WTC11 (cell line): Measurements from ENCODE around the gene ANG. TPM values are rescaled to one million over a fixed set of nuclear protein-coding genes. Genes with fewer than 3 reads are reported as not detected.

Source experiments
- ATAC-seq: fragments of 200-7000 bp; cut with Tn5 transposase; 2 replicates; pipeline ENCODE4 v1.10.0; 2021; ENCODE audit warnings: mild to moderate bottlenecking, moderate library complexity
- CTCF ChIA-PET: fragments of 300-600 bp; sonication (Branson Sonifier 250); formaldehyde crosslinking; loops from one replicate; lab custom pipeline; 2021; ENCODE audit warnings: antibody characterized with exemption; lab: Charles Lee
- POLR2A ChIA-PET: fragments of 350-600 bp; sonication (Branson Sonifier 250); formaldehyde crosslinking; loops from one replicate; lab custom pipeline; 2021; ENCODE audit warnings: antibody characterized with exemption; lab: Charles Lee
- DNase-seq: peaks from one replicate; pipeline ENCODE4 v3.0.0; 2021; ENCODE audit warnings: low spot score
- H3K27ac Mint-ChIP-seq: 2 replicates; pipeline ENCODE4 v1.8.0; 2021; ENCODE audit warnings: mixed read lengths
- H3K27me3 Mint-ChIP-seq: 2 replicates; pipeline ENCODE4 v1.8.0; 2021; ENCODE audit warnings: low read depth, mild to moderate bottlenecking, moderate library complexity, mixed read lengths
- H3K36me3 Mint-ChIP-seq: 2 replicates; pipeline ENCODE4 v1.8.0; 2021; ENCODE audit warnings: mixed read lengths
- H3K4me1 Mint-ChIP-seq: 2 replicates; pipeline ENCODE4 v1.8.0; 2022; ENCODE audit warnings: mixed read lengths
- H3K4me3 Mint-ChIP-seq: 2 replicates; pipeline ENCODE4 v1.8.0; 2021; ENCODE audit warnings: mild to moderate bottlenecking, moderate library complexity, mixed read lengths
- H3K9me3 Mint-ChIP-seq: 2 replicates; pipeline ENCODE4 v1.8.0; 2021; ENCODE audit warnings: mixed read lengths
- CREM ChIP-seq: sonication (generic); formaldehyde crosslinking; IDR thresholded peaks from 2 replicates; pipeline ENCODE4 v1.8.1; 2022; ENCODE audit warnings: mild to moderate bottlenecking, missing genetic modification reagents, moderate library complexity
- ELF4 ChIP-seq: sonication (generic); formaldehyde crosslinking; IDR thresholded peaks from 2 replicates; pipeline ENCODE4 v1.8.1; 2022; ENCODE audit warnings: low read depth, mild to moderate bottlenecking, moderate library complexity, missing genetic modification reagents
- FOXJ3 ChIP-seq: sonication (generic); formaldehyde crosslinking; IDR thresholded peaks from 2 replicates; pipeline ENCODE4 v1.9.0; 2021; ENCODE audit warnings: missing genetic modification reagents, mild to moderate bottlenecking, borderline replicate concordance
- FOXK1 ChIP-seq: sonication (generic); formaldehyde crosslinking; IDR thresholded peaks from 2 replicates; pipeline ENCODE4 v1.8.0; 2022; ENCODE audit warnings: mild to moderate bottlenecking, moderate library complexity, missing genetic modification reagents
- GABPB1 ChIP-seq: sonication (generic); formaldehyde crosslinking; IDR thresholded peaks from 2 replicates; pipeline ENCODE4 v1.8.1; 2023; ENCODE audit warnings: mild to moderate bottlenecking, missing genetic modification reagents
- GRHL2 ChIP-seq: fragments of 250-450 bp; sonication (Bioruptor Pico); IDR thresholded peaks from 2 replicates; pipeline ENCODE4 v1.8.0; 2022; ENCODE audit warnings: mild to moderate bottlenecking, moderate library complexity; ENCODE audit not compliant: insufficient replicate concordance, severe bottlenecking
- HMGA2 ChIP-seq: fragments of 250-450 bp; sonication (Bioruptor Pico); IDR thresholded peaks from 2 replicates; pipeline ENCODE4 v1.4.0; 2021; ENCODE audit warnings: mild to moderate bottlenecking, moderate library complexity
- MXD4 ChIP-seq: fragments of 250-450 bp; sonication (Bioruptor Pico); IDR thresholded peaks from 2 replicates; pipeline ENCODE4 v1.8.0; 2021; ENCODE audit warnings: mild to moderate bottlenecking, moderate library complexity, borderline replicate concordance
- NFYB ChIP-seq: sonication (generic); formaldehyde crosslinking; conservative IDR thresholded peaks from 2 replicates; pipeline ENCODE4 v1.8.0; 2022; ENCODE audit warnings: low read depth, missing genetic modification reagents
- SP1 ChIP-seq: sonication (generic); formaldehyde crosslinking; conservative IDR thresholded peaks from 2 replicates; pipeline ENCODE4 v1.8.1; 2022; ENCODE audit warnings: missing genetic modification reagents
- ZBTB21 ChIP-seq: sonication (generic); formaldehyde crosslinking; IDR thresholded peaks from 2 replicates; pipeline ENCODE4 v1.8.1; 2023; ENCODE audit warnings: mild to moderate bottlenecking, missing genetic modification reagents, borderline replicate concordance
- ZNF232 ChIP-seq: sonication (generic); formaldehyde crosslinking; IDR thresholded peaks from 2 replicates; pipeline ENCODE4 v1.8.0; 2022; ENCODE audit warnings: mild to moderate bottlenecking, missing genetic modification reagents
- ZNF396 ChIP-seq: fragments of 250-450 bp; sonication (Bioruptor Pico); IDR thresholded peaks from 2 replicates; pipeline ENCODE4 v1.8.0; 2021; ENCODE audit warnings: mild to moderate bottlenecking, moderate library complexity, borderline replicate concordance
- total RNA-seq: library from RNA; stranded (reverse); gene quantifications from 3 replicates; pipeline ENCODE4 v1.2.3, GENCODE V29; 2021
- TF ChIP-seq, protein P1 (sequence below): sonication (generic); formaldehyde crosslinking; conservative IDR thresholded peaks from 2 replicates; pipeline ENCODE4 v1.8.1; 2022; ENCODE audit warnings: mild to moderate bottlenecking, missing genetic modification reagents
- TF ChIP-seq, protein P2 (sequence below): sonication (generic); formaldehyde crosslinking; IDR thresholded peaks from 2 replicates; pipeline ENCODE4 v1.8.1; 2022; ENCODE audit warnings: missing genetic modification reagents, borderline replicate concordance
- TF ChIP-seq, protein P3 (sequence below): sonication (generic); formaldehyde crosslinking; IDR thresholded peaks from 2 replicates; pipeline ENCODE4 v1.8.1; 2023; ENCODE audit warnings: mild to moderate bottlenecking, moderate library complexity, missing genetic modification reagents
- TF ChIP-seq, protein P4 (sequence below): fragments of 250-450 bp; sonication (Bioruptor Pico); IDR thresholded peaks from 2 replicates; pipeline ENCODE4 v1.9.0; 2021; ENCODE audit warnings: moderate library complexity, mild to moderate bottlenecking, inconsistent platforms, borderline replicate concordance
- TF ChIP-seq, protein P5 (sequence below): fragments of 250-450 bp; sonication (Bioruptor Pico); IDR thresholded peaks from 2 replicates; pipeline ENCODE4 v2.1.2; 2022; ENCODE audit warnings: mild to moderate bottlenecking, moderate library complexity
- TF ChIP-seq, protein P6 (sequence below): sonication (generic); formaldehyde crosslinking; IDR thresholded peaks from 2 replicates; pipeline ENCODE4 v1.8.0; 2022; ENCODE audit warnings: missing genetic modification reagents
- TF ChIP-seq, protein P7 (sequence below): sonication (generic); formaldehyde crosslinking; IDR thresholded peaks from 2 replicates; pipeline ENCODE4 v1.8.1; 2023; ENCODE audit warnings: mild to moderate bottlenecking, missing genetic modification reagents, moderate library complexity
- TF ChIP-seq, protein P8 (sequence below): sonication (generic); formaldehyde crosslinking; conservative IDR thresholded peaks from 2 replicates; pipeline ENCODE4 v1.8.1; 2023; ENCODE audit warnings: mild to moderate bottlenecking, low read depth, missing genetic modification reagents, moderate library complexity

Gene ANG
- total RNA-seq, 1 experiment from 2014 or later, result 4.8 TPM

DNA sequence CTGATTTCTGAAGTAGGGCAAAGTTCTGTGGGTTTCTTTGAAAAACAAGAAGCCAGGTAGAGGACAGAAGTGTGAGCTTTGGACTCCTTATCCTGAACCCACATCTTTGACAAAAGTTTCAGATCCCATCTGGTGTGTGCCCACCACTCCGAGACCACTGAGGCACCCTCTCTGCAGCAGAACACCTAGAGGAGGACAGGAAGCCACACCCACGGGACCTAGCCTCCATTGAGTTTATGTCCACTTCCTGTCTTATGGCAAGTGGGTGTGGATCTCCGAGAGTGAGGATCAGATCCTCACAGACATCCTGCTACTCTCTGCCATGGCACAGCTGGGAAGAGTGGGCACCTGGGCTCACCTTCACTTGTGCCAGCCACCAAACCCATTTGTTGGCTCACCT, 30.3 kb upstream of the ANG start:
- H3K27ac Mint-ChIP-seq, result no peak overlapping the region
- H3K36me3 Mint-ChIP-seq, result no peaks in the 10 kb centered on the region
- TF ChIP-seq MXD4 (no peak), GRHL2 (no peak), CREM (CRISPR knock-in tag) (no peak), SP1 (CRISPR knock-in tag) (no peak), HMGA2 (no peak), ZNF232 (CRISPR knock-in tag) (no peak), ELF4 (no peak), ZBTB21 (CRISPR knock-in tag) (no peak), ZNF396 (no peak)
- TF ChIP-seq, protein P1, sequence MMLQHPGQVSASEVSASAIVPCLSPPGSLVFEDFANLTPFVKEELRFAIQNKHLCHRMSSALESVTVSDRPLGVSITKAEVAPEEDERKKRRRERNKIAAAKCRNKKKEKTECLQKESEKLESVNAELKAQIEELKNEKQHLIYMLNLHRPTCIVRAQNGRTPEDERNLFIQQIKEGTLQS (CRISPR knock-in tag), result no peak
- TF ChIP-seq, protein P2, sequence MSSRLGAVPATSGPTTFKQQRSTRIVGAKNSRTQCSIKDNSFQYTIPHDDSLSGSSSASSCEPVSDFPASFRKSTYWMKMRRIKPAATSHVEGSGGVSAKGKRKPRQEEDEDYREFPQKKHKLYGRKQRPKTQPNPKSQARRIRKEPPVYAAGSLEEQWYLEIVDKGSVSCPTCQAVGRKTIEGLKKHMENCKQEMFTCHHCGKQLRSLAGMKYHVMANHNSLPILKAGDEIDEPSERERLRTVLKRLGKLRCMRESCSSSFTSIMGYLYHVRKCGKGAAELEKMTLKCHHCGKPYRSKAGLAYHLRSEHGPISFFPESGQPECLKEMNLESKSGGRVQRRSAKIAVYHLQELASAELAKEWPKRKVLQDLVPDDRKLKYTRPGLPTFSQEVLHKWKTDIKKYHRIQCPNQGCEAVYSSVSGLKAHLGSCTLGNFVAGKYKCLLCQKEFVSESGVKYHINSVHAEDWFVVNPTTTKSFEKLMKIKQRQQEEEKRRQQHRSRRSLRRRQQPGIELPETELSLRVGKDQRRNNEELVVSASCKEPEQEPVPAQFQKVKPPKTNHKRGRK, result no peak
- TF ChIP-seq, protein P3, sequence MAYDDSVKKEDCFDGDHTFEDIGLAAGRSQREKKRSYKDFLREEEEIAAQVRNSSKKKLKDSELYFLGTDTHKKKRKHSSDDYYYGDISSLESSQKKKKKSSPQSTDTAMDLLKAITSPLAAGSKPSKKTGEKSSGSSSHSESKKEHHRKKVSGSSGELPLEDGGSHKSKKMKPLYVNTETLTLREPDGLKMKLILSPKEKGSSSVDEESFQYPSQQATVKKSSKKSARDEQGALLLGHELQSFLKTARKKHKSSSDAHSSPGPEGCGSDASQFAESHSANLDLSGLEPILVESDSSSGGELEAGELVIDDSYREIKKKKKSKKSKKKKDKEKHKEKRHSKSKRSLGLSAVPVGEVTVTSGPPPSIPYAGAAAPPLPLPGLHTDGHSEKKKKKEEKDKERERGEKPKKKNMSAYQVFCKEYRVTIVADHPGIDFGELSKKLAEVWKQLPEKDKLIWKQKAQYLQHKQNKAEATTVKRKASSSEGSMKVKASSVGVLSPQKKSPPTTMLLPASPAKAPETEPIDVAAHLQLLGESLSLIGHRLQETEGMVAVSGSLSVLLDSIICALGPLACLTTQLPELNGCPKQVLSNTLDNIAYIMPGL (CRISPR knock-in tag), result no peak
- TF ChIP-seq, protein P4, sequence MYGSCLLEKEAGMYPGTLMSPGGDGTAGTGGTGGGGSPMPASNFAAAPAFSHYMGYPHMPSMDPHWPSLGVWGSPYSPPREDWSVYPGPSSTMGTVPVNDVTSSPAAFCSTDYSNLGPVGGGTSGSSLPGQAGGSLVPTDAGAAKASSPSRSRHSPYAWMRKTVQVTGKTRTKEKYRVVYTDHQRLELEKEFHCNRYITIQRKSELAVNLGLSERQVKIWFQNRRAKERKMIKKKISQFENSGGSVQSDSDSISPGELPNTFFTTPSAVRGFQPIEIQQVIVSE (CRISPR knock-in tag), result no peak
- TF ChIP-seq, protein P5, sequence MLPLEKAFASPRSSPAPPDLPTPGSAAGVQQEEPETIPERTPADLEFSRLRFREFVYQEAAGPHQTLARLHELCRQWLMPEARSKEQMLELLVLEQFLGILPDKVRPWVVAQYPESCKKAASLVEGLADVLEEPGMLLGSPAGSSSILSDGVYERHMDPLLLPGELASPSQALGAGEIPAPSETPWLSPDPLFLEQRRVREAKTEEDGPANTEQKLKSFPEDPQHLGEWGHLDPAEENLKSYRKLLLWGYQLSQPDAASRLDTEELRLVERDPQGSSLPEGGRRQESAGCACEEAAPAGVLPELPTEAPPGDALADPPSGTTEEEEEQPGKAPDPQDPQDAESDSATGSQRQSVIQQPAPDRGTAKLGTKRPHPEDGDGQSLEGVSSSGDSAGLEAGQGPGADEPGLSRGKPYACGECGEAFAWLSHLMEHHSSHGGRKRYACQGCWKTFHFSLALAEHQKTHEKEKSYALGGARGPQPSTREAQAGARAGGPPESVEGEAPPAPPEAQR (CRISPR knock-in tag), result no peak
- no peak for ATAC-seq
- peaks cover 36% of the 10 kb centered on the region for H3K4me1 Mint-ChIP-seq
- no peak for DNase-seq
- no peaks in the 10 kb centered on the region for H3K9me3 Mint-ChIP-seq
- CTCF ChIA-PET, result interaction anchor here (0.8 to 5.9 kb wide), 25 partner anchors 9 to 413 kb away, joined by 3 to 106 read pairs (median 6); partner anchors contain the start of genes PARP2, PIP4P1 and RNASE4
- POLR2A ChIA-PET, result interaction anchor here (1.1 to 1.6 kb wide), 3 partner anchors 23 to 32 kb away, joined by 3 to 9 read pairs (median 4); no protein-coding TSS in a partner anchor
- peak overlapping the region; percentile 77 for H3K4me3 Mint-ChIP-seq
- H3K27me3 Mint-ChIP-seq, result peaks cover 64% of the 10 kb centered on the region

DNA sequence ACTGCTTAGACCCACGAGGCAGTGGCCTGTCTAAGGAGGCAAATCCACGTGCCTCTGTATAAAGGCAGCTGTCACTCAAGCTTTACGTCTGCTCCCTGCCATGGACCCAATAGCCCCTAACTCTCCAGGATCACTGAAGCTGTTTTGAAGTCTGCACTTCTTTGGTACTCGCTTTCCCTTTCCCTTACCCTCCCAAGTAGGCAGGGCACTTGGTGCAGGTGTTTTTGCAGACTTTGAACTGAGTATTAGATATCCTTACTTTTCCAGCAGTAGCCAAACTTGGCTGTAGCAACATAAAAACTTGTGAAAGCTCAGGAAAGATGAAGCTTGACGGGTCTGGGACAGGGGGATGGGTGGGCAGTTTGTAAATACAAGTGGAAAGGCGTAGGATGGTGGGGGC, 29.2 kb upstream of the ANG start:
- Mint-ChIP-seq H3K27me3 (peaks cover 70% of the 10 kb centered on the region), H3K9me3 (no peaks in the 10 kb centered on the region), H3K4me3 (peak overlapping the region; percentile 93), H3K27ac (no peak overlapping the region), H3K4me1 (peaks cover 33% of the 10 kb centered on the region), H3K36me3 (no peaks in the 10 kb centered on the region)
- ATAC-seq (no peak), DNase-seq (no peak)
- CTCF ChIA-PET, result interaction anchor here (0.8 to 5.9 kb wide), 9 partner anchors 12 to 380 kb away, joined by 3 to 106 read pairs (median 4); partner anchors contain the start of gene RNASE4
- POLR2A ChIA-PET, result no interaction called here
- TF ChIP-seq, protein P6, sequence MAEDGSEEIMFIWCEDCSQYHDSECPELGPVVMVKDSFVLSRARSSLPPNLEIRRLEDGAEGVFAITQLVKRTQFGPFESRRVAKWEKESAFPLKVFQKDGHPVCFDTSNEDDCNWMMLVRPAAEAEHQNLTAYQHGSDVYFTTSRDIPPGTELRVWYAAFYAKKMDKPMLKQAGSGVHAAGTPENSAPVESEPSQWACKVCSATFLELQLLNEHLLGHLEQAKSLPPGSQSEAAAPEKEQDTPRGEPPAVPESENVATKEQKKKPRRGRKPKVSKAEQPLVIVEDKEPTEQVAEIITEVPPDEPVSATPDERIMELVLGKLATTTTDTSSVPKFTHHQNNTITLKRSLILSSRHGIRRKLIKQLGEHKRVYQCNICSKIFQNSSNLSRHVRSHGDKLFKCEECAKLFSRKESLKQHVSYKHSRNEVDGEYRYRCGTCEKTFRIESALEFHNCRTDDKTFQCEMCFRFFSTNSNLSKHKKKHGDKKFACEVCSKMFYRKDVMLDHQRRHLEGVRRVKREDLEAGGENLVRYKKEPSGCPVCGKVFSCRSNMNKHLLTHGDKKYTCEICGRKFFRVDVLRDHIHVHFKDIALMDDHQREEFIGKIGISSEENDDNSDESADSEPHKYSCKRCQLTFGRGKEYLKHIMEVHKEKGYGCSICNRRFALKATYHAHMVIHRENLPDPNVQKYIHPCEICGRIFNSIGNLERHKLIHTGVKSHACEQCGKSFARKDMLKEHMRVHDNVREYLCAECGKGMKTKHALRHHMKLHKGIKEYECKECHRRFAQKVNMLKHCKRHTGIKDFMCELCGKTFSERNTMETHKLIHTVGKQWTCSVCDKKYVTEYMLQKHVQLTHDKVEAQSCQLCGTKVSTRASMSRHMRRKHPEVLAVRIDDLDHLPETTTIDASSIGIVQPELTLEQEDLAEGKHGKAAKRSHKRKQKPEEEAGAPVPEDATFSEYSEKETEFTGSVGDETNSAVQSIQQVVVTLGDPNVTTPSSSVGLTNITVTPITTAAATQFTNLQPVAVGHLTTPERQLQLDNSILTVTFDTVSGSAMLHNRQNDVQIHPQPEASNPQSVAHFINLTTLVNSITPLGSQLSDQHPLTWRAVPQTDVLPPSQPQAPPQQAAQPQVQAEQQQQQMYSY, result no peak
- TF ChIP-seq, protein P4 (CRISPR knock-in tag), result no peak
- TF ChIP-seq NFYB (CRISPR knock-in tag), result no peak
- TF ChIP-seq FOXK1, result no peak
- TF ChIP-seq FOXJ3, result no peak
- TF ChIP-seq, protein P7, sequence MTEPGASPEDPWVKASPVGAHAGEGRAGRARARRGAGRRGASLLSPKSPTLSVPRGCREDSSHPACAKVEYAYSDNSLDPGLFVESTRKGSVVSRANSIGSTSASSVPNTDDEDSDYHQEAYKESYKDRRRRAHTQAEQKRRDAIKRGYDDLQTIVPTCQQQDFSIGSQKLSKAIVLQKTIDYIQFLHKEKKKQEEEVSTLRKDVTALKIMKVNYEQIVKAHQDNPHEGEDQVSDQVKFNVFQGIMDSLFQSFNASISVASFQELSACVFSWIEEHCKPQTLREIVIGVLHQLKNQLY (CRISPR knock-in tag), result no peak
- no peak for TF ChIP-seq GABPB1 (CRISPR knock-in tag)
- TF ChIP-seq, protein P8, sequence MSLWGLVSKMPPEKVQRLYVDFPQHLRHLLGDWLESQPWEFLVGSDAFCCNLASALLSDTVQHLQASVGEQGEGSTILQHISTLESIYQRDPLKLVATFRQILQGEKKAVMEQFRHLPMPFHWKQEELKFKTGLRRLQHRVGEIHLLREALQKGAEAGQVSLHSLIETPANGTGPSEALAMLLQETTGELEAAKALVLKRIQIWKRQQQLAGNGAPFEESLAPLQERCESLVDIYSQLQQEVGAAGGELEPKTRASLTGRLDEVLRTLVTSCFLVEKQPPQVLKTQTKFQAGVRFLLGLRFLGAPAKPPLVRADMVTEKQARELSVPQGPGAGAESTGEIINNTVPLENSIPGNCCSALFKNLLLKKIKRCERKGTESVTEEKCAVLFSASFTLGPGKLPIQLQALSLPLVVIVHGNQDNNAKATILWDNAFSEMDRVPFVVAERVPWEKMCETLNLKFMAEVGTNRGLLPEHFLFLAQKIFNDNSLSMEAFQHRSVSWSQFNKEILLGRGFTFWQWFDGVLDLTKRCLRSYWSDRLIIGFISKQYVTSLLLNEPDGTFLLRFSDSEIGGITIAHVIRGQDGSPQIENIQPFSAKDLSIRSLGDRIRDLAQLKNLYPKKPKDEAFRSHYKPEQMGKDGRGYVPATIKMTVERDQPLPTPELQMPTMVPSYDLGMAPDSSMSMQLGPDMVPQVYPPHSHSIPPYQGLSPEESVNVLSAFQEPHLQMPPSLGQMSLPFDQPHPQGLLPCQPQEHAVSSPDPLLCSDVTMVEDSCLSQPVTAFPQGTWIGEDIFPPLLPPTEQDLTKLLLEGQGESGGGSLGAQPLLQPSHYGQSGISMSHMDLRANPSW (CRISPR knock-in tag), result no peak
